Testis (tissue), 3 donors: ENCODE results near the gene KLHDC8A. TPM values are rescaled to one million over a fixed set of nuclear protein-coding genes. Genes with fewer than 3 reads are reported as not detected.
A peak's percentile ranks its signal among the peaks of the same experiment; 100 is the strongest.

Experiments used
- DNase-seq: peaks from one replicate; pipeline ENCODE4 v3.0.0-alpha.2; 2019
- H3K27ac ChIP-seq, 2 donors: fragments of 200-600 bp; sonication (generic); one replicate each; pipeline ENCODE4 v1.5.1; 2019
- H3K27me3 ChIP-seq: fragments of 200-600 bp; sonication (generic); one replicate; pipeline ENCODE4 v1.5.1; 2019
- H3K36me3 ChIP-seq: fragments of 200-600 bp; sonication (generic); one replicate; pipeline ENCODE4 v1.5.1; 2017; ENCODE audit warnings: low read depth; ENCODE audit errors: missing control alignments
- H3K4me1 ChIP-seq: fragments of 200-600 bp; sonication (generic); one replicate; pipeline ENCODE4 v1.5.1; 2019
- H3K4me3 ChIP-seq, 2 donors: fragments of 200-600 bp; sonication (generic); one replicate each; pipeline ENCODE4 v1.5.1; 2017 to 2019
- H3K9me3 ChIP-seq: fragments of 200-600 bp; sonication (generic); one replicate; pipeline ENCODE4 v1.5.1; 2017
- POLR2A ChIP-seq: fragments of 450-650 bp; IDR thresholded peaks from one replicate; pipeline ENCODE4 v1.6.1; 2017; ENCODE audit warnings: antibody characterized with exemption, mild to moderate bottlenecking, moderate library complexity
- WGBS, 2 donors: methylation state at CpG; one replicate each; pipeline ENCODE4 v1.1.5; 2018; 5-methylcytosine and 5-hydroxymethylcytosine counted together
- intact Hi-C: fragments of 100-400 bp; cut with DNase I; formaldehyde crosslinking; loops from one replicate; pipeline ENCODE4 v1.15.1; 2023; ENCODE audit warnings: low total_unique reads
- polyA plus RNA-seq: library from polyadenylated mRNA; stranded (reverse); fragments of 350-450 nt; fragmentation: Illumina TruSeq; extraction: RNeasy Lipid Tissue Mini Kit (QIAGEN cat#74804); gene quantifications from one replicate; pipeline ENCODE4 v1.2.3, GENCODE V29; 2014; ENCODE audit warnings: low read depth, low replicate concordance; ENCODE audit not compliant: insufficient read depth
- total RNA-seq, 2 donors: library from RNA; depleted of rRNA; stranded (reverse); fragments of >200 nt; gene quantifications; one replicate each; pipeline ENCODE4 v1.2.3, GENCODE V29; 2016
- TF ChIP-seq, protein P1 (sequence below), 3 experiments: fragments of 450-650 bp in 2 of 3; fragments of 200-600 bp in 1 of 3; sonication (generic) in 1 of 3; IDR thresholded peaks; one replicate each; pipeline ENCODE4 v1.5.1; 2016 to 2019; ENCODE audit warnings: antibody characterized with exemption in 3 of 3, mild to moderate bottlenecking in 2 of 3, moderate library complexity in 1 of 3

Gene KLHDC8A
- total and polyA plus RNA-seq, 3 donors from 2014 or later: 10.5 to 12.9 (median 11.7) TPM

DNA sequence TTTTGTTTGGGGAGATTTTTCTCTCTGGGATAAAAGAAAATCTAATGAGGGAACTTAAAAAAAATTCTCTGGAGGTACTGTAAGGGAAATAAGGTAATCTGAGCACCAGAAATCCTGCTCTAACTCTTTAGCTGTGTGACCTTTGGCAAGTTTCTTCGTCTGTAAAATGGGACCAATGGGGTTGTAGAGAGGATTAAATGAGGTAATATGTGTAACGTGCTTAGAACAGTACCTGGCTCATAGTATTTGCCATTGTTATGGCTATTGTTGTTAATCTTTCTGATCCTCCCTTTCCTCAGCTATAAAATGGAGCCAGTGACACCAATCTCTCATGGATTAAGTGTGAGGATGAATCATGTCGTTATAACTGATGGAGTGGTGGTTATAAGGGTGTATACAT, 845 bp upstream of the KLHDC8A start:
- DNase-seq: no peak
- TF ChIP-seq, protein P1, sequence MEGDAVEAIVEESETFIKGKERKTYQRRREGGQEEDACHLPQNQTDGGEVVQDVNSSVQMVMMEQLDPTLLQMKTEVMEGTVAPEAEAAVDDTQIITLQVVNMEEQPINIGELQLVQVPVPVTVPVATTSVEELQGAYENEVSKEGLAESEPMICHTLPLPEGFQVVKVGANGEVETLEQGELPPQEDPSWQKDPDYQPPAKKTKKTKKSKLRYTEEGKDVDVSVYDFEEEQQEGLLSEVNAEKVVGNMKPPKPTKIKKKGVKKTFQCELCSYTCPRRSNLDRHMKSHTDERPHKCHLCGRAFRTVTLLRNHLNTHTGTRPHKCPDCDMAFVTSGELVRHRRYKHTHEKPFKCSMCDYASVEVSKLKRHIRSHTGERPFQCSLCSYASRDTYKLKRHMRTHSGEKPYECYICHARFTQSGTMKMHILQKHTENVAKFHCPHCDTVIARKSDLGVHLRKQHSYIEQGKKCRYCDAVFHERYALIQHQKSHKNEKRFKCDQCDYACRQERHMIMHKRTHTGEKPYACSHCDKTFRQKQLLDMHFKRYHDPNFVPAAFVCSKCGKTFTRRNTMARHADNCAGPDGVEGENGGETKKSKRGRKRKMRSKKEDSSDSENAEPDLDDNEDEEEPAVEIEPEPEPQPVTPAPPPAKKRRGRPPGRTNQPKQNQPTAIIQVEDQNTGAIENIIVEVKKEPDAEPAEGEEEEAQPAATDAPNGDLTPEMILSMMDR (IDR thresholded peaks at IDR 0.05): no peak
- no peak for TF ChIP-seq POLR2A
- Histone ChIP-seq H3K9me3 (no peaks in the 10 kb centered on the region), H3K4me1 (peaks cover 56% of the 10 kb centered on the region), H3K36me3 (no peaks in the 10 kb centered on the region), H3K27ac (peak overlapping the region in 1 of 2 donors; percentile 28), H3K27me3 (no peaks in the 10 kb centered on the region), H3K4me3 (no peak overlapping the region)
- 57 to 58% methylated on average over 3 of the region's 3 CpGs for WGBS, 2 donors
- intact Hi-C loops: loop anchor here (10.0 kb wide), 1 partner anchor 77 kb away; no protein-coding TSS in a partner anchor

DNA sequence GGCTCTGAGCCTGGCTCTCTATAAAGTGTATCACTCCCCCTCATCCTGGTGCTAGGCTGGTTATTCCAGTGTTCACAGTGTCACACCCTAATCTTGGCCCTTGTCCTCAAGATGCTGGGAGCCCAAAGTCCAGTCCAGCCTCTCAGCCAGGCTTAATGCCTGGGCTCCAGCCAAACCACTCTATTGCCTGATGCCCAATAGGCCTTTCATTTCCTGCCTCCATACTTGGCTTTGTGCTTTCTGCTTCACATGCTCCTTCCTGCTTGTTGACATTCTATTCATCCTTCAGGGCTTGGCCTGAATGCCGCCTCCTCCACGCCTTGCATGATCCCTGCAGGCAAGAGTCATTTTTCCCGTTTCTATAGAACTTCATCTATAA, 1.7 kb downstream of the KLHDC8A start:
- intact Hi-C loops: loop anchor here (10.0 kb wide), 1 partner anchor 80 kb away; no protein-coding TSS in a partner anchor
- DNase-seq: no peak
- no peaks in the 10 kb centered on the region for H3K27me3 ChIP-seq
- no peak for TF ChIP-seq POLR2A
- TF ChIP-seq, protein P1 (IDR thresholded peaks at IDR 0.05): no peak
- H3K4me3 ChIP-seq: no peak overlapping the region
- no peaks in the 10 kb centered on the region for H3K36me3 ChIP-seq
- H3K4me1 ChIP-seq: peaks cover 40% of the 10 kb centered on the region
- no peak overlapping the region for H3K27ac ChIP-seq
- H3K9me3 ChIP-seq: no peaks in the 10 kb centered on the region
- 57 to 58% methylated on average over 3 of the region's 3 CpGs for WGBS, 2 donors

DNA sequence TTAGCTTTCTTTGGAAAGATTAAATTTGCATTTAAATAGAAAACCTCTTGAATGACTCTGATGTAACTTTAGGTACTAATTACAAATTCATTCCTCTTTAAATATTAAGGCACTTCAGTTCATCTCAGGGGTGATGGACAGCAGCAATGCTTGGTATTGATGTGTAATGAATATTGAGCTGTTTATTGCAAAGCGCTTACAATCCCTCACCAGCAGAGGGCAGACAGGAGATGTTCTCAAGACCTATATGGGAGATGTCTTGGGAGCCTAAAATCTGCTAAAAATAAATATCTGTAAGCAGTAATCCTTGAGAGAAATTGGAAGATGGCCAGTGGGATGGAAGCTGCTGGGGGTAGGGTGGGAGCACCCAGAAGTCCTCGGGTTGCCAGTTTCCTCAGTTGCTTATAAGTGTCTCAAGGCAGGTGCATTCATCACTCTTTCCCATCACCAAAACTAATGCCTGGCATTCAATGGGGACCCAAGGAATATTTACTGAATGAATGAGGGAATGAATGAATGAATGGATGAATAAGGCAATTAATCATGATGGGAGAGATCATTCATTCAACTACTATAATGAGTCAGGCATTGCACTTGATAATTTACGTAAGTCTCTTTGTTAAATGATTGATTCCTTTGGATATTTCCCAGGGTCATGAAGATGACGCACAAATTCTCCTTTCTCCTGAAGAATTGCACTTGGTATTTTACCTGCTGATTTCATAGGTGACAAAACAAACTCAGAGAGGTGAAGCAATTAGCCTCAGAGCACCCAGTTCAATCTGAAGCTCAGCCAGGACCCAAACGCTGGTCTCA, 2.3 kb downstream of the KLHDC8A start:
- H3K27ac ChIP-seq: no peak overlapping the region
- no peak overlapping the region for H3K4me3 ChIP-seq
- WGBS, 2 donors: 39 to 46% methylated on average over 5 of the region's 5 CpGs
- DNase-seq: peak; percentile 86
- no peaks in the 10 kb centered on the region for H3K9me3 ChIP-seq
- H3K4me1 ChIP-seq: peaks cover 34% of the 10 kb centered on the region
- TF ChIP-seq, protein P1 (IDR thresholded peaks at IDR 0.05): peak; percentile 87 to 91 (median 90)
- TF ChIP-seq POLR2A: no peak
- no peaks in the 10 kb centered on the region for H3K27me3 ChIP-seq
- intact Hi-C loops: loop anchor here (10.0 kb wide), 1 partner anchor 80 kb away; no protein-coding TSS in a partner anchor
- H3K36me3 ChIP-seq: no peaks in the 10 kb centered on the region

DNA sequence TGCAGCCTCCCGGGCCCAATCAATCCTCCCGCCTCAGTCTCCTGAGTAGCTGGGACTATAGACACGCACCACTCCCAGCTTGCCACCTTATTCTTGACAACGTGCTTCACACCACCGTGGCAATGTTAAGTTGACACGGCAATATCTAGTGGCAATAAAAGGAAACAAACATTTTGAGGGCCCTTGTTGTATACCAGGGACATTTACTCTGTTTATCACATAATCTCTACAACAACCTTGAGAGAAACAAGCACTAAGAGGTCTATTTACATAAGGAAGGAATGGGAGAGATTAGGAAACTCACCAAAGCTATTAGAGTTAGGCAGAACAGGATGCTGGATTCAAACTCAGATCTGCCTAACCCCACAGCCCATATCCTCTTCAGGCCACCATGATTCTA, 3.1 kb downstream of the KLHDC8A start:
- Histone ChIP-seq H3K9me3 (no peaks in the 10 kb centered on the region), H3K27ac (no peak overlapping the region), H3K4me3 (no peak overlapping the region), H3K4me1 (peaks cover 34% of the 10 kb centered on the region), H3K36me3 (no peaks in the 10 kb centered on the region), H3K27me3 (no peaks in the 10 kb centered on the region)
- intact Hi-C loops: loop anchor here (10.0 kb wide), 1 partner anchor 81 kb away; no protein-coding TSS in a partner anchor
- DNase-seq: no peak
- 49 to 69% methylated on average over 6 of the region's 6 CpGs for WGBS, 2 donors
- TF ChIP-seq POLR2A: no peak
- TF ChIP-seq, protein P1 (IDR thresholded peaks at IDR 0.05): no peak
